ENCODE results near the gene INO80B. TPM values are rescaled to one million over a fixed set of nuclear protein-coding genes. Genes with fewer than 3 reads are reported as not detected.

The INO80B gene
- total and polyA plus RNA-seq, 8 donors, result 4.7 to 52.2 (median 32.2) TPM; not detected in 1

- Histone ChIP-seq H3K27me3 (peaks cover 0 to 77% (median 30%) of the 10 kb centered on the region in 3 donors), H3K36me3 (peaks cover 6 to 22% (median 17%) of the 10 kb centered on the region in 4 donors), H3K27ac (peak overlapping the region in 1 of 5 donors; percentile 93), H3K4me1 (peaks cover 67 to 82% (median 79%) of the 10 kb centered on the region in 4 donors), H3K4me3 (peak overlapping the region in 1 of 4 donors; percentile 67), H3K9me3 (no peaks in the 10 kb centered on the region)
- DNase-seq, result no peak
- WGBS, 5 donors, result 74 to 87% (median 81%) methylated on average over 18 of the region's 18 CpGs
- intact Hi-C loops (cut with DNase I; ENCODE audit: low total_unique reads), result no loop called here
- TF ChIP-seq POLR2AphosphoS5 (IDR thresholded peaks at IDR 0.05) (no peak), POLR2A (IDR thresholded peaks at IDR 0.05) (no peak), EP300 (IDR thresholded peaks at IDR 0.05) (no peak), CTCF (IDR thresholded peaks at IDR 0.05) (no peak)
Observed at GRCh38 chr2:74501335-74502071, 46.6 kb downstream of the INO80B start.

GRCh38 chr2:74502147-74502719 lies 47.3 kb downstream of the INO80B start:
- Histone ChIP-seq H3K27ac (peak overlapping the region; percentile 85 to 95 (median 93)), H3K4me1 (peaks cover 71 to 86% (median 85%) of the 10 kb centered on the region in 4 donors), H3K36me3 (peaks cover 6 to 22% (median 17%) of the 10 kb centered on the region in 4 donors), H3K4me3 (peak overlapping the region; percentile 47 to 67 (median 52)), H3K27me3 (peaks cover 0 to 70% (median 30%) of the 10 kb centered on the region in 3 donors), H3K9me3 (no peaks in the 10 kb centered on the region)
- TF ChIP-seq EP300 (IDR thresholded peaks at IDR 0.05), result no peak
- peak in 2 of 3 donors; percentile 61 to 72 for TF ChIP-seq POLR2AphosphoS5 (IDR thresholded peaks at IDR 0.05)
- no peak for TF ChIP-seq POLR2A (IDR thresholded peaks at IDR 0.05)
- intact Hi-C loops (cut with DNase I; ENCODE audit: low total_unique reads), result no loop called here
- 15 to 26% (median 17%) methylated on average over 32 of the region's 32 CpGs for WGBS, 5 donors
- peak; percentile 68 to 85 for DNase-seq

- intact Hi-C loops (cut with DNase I; ENCODE audit: low total_unique reads), result no loop called here
- Histone ChIP-seq H3K27me3 (peaks cover 0 to 63% (median 23%) of the 10 kb centered on the region in 3 donors), H3K36me3 (peaks cover 6 to 22% (median 17%) of the 10 kb centered on the region in 4 donors), H3K9me3 (no peaks in the 10 kb centered on the region), H3K27ac (peak overlapping the region; percentile 85 to 95 (median 93)), H3K4me1 (peaks cover 67 to 81% (median 80%) of the 10 kb centered on the region in 4 donors), H3K4me3 (peak overlapping the region; percentile 47 to 67 (median 52))
- WGBS, 5 donors, result 1 to 9% (median 1%) methylated on average over 35 to 67 of the region's 67 CpGs
- peak; percentile 87 to 94 for DNase-seq
- TF ChIP-seq POLR2A (IDR thresholded peaks at IDR 0.05) (peak in 1 of 4 donors; percentile 49), CTCF (IDR thresholded peaks at IDR 0.05) (peak in 1 of 7 experiments; percentile 20), EP300 (IDR thresholded peaks at IDR 0.05) (no peak), POLR2AphosphoS5 (IDR thresholded peaks at IDR 0.05) (peak; percentile 39 to 86 (median 82))
Observed at GRCh38 chr2:74502720-74503505, 48.0 kb downstream of the INO80B start.

- H3K4me1 ChIP-seq, result peaks cover 63 to 79% (median 79%) of the 10 kb centered on the region in 4 donors
Observed at GRCh38 chr2:74503506-74504475, 48.9 kb downstream of the INO80B start.

More at GRCh38 chr2:74503506-74504475, 48.9 kb downstream of the INO80B start:
- H3K36me3 ChIP-seq, result peaks cover 6 to 22% (median 17%) of the 10 kb centered on the region in 4 donors
- no peak for TF ChIP-seq POLR2AphosphoS5 (IDR thresholded peaks at IDR 0.05)
- TF ChIP-seq CTCF (IDR thresholded peaks at IDR 0.05), result no peak
- no peak for TF ChIP-seq EP300 (IDR thresholded peaks at IDR 0.05)
- no peak for TF ChIP-seq POLR2A (IDR thresholded peaks at IDR 0.05)
- peak; percentile 33 to 38 for DNase-seq
- WGBS, 5 donors, result 23 to 37% (median 35%) methylated on average over 35 to 45 of the region's 45 CpGs
- H3K27me3 ChIP-seq, result peaks cover 0 to 61% (median 15%) of the 10 kb centered on the region in 3 donors
- peak overlapping the region; percentile 47 to 67 (median 52) for H3K4me3 ChIP-seq
- intact Hi-C loops (cut with DNase I; ENCODE audit: low total_unique reads), result no loop called here
- H3K9me3 ChIP-seq, result no peaks in the 10 kb centered on the region
- peak overlapping the region; percentile 85 to 95 (median 93) for H3K27ac ChIP-seq
